T-cell (primary cell): Measurements from ENCODE around the gene SAFB. TPM values are rescaled to one million over a fixed set of nuclear protein-coding genes. Genes with fewer than 3 reads are reported as not detected.
A peak's percentile ranks its signal among the peaks of the same experiment; 100 is the strongest.

Source experiments
- ATAC-seq, 4 experiments: fragments of 200-7000 bp in 3 of 4; fragments of 150-1000 bp in 1 of 4; cut with Tn5 transposase; replicated peaks in 1 of 4; 1 replicate in 3 of 4; 2 replicates in 1 of 4; pipeline ENCODE4 v1.10.0; 2021; ENCODE audit warnings: moderate library complexity in 3 of 4, mild to moderate bottlenecking in 2 of 4, moderate number of reproducible peaks in 1 of 4
- CTCF ChIA-PET, 2 donors: fragments of 300-600 bp; sonication (Branson Sonifier 250); formaldehyde crosslinking; loops; one replicate each; lab custom pipeline; 2022; ENCODE audit warnings: antibody characterized with exemption in 2 of 2; lab: Charles Lee
- POLR2A ChIA-PET, 2 donors: fragments of 300-600 bp; sonication (Branson Sonifier 250); formaldehyde crosslinking; loops; one replicate each; lab custom pipeline; 2022; ENCODE audit warnings: antibody characterized with exemption in 2 of 2; lab: Charles Lee
- DNase-seq, 35 experiments: peaks; one replicate each; pipeline versions ENCODE4 v3.0.0 to v3.0.0-alpha.2; 2013 to 2023
- H3K27ac ChIP-seq: one replicate; pipeline ENCODE4 v1.5.1; 2013; ENCODE audit warnings: low read length
- H3K27me3 ChIP-seq, 2 experiments: replicated peaks in 1 of 2; 1 replicate in 1 of 2; 2 replicates in 1 of 2; pipeline versions ENCODE4 v1.6.1 to v1.7.0; 2013; ENCODE audit warnings: low read length in 1 of 2, mixed read lengths in 1 of 2; ENCODE audit not compliant: control insufficient read depth in 2 of 2, insufficient read depth in 2 of 2; ENCODE audit errors: extremely low read depth in 1 of 2
- H3K36me3 ChIP-seq, 2 donors: 1 replicate in 1 of 2; 2 replicates in 1 of 2; pipeline versions ENCODE4 v1.6.1 to v1.7.0; 2013; ENCODE audit warnings: low read length in 1 of 2; ENCODE audit not compliant: control insufficient read depth in 2 of 2, insufficient read depth in 1 of 2; ENCODE audit errors: extremely low read depth in 1 of 2
- H3K4me1 ChIP-seq, 2 experiments: 1 replicate in 1 of 2; 2 replicates in 1 of 2; pipeline versions ENCODE4 v1.6.1 to v1.7.0; 2013; ENCODE audit warnings: low read length in 2 of 2, mixed read lengths in 1 of 2; ENCODE audit not compliant: insufficient read depth in 2 of 2, control insufficient read depth in 1 of 2; ENCODE audit errors: extremely low read depth in 1 of 2
- H3K4me3 ChIP-seq, 2 donors: 1 replicate in 1 of 2; 2 replicates in 1 of 2; pipeline versions ENCODE4 v1.5.1 to v1.7.0; 2013; ENCODE audit warnings: mild to moderate bottlenecking in 2 of 2, low read length in 1 of 2, moderate library complexity in 1 of 2; ENCODE audit not compliant: control insufficient read depth in 1 of 2; ENCODE audit errors: extremely low read depth in 1 of 2
- H3K9me3 ChIP-seq: 2 replicates; pipeline ENCODE4 v1.7.0; 2013
- H3K27ac Mint-ChIP-seq, 2 donors: one replicate each; pipeline ENCODE4 v1.8.0; 2020 to 2021; ENCODE audit warnings: mild to moderate bottlenecking in 2 of 2, mixed read lengths in 2 of 2
- H3K27me3 Mint-ChIP-seq, 2 donors: one replicate each; pipeline ENCODE4 v1.8.0; 2021 to 2022; ENCODE audit warnings: mixed read lengths in 2 of 2
- H3K36me3 Mint-ChIP-seq: one replicate; pipeline ENCODE4 v1.8.0; 2021; ENCODE audit warnings: mixed read lengths
- H3K4me1 Mint-ChIP-seq, 3 donors: one replicate each; pipeline ENCODE4 v1.8.0; 2020 to 2022; ENCODE audit warnings: mixed read lengths in 3 of 3, mild to moderate bottlenecking in 1 of 3
- H3K4me3 Mint-ChIP-seq, 3 donors: one replicate each; pipeline ENCODE4 v1.8.0; 2020 to 2022; ENCODE audit warnings: mild to moderate bottlenecking in 3 of 3, mixed read lengths in 3 of 3, moderate library complexity in 3 of 3
- H3K9me3 Mint-ChIP-seq, 3 donors: one replicate each; pipeline ENCODE4 v1.8.0; 2020 to 2022; ENCODE audit warnings: mixed read lengths in 3 of 3
- WGBS: methylation state at CpG from one replicate; pipeline ENCODE4 v1.1.5; 2013; ENCODE audit warnings: missing lambda C conversion rate; ENCODE audit not compliant: insufficient coverage; 5-methylcytosine and 5-hydroxymethylcytosine counted together
- total RNA-seq, 35 experiments: library from RNA in 6 of 35; stranded (reverse) in 6 of 35; fragments of 120-200 nt in 1 of 35; gene quantifications; one replicate each; pipeline versions ENCODE4 v1.2.1 to v1.2.4 and lab custom pipeline; 2013 to 2026

Gene SAFB
- total RNA-seq, 5 donors from 2014 or later (not counting 1 experiment from before 2014, with no cell fraction given): 164 to 203 (median 195) TPM

- H3K27me3 Mint-ChIP-seq: no peaks in the 10 kb centered on the region
- H3K36me3 ChIP-seq: peaks cover 16 to 82% of the 10 kb centered on the region in 2 donors
- no peak overlapping the region for H3K4me3 ChIP-seq
- no peak overlapping the region for H3K27ac Mint-ChIP-seq
- ChIA-PET CTCF (no interaction called here), POLR2A (interaction anchor here in 1 of 2 donors (1.1 kb wide), 1 partner anchor 9 kb away, joined by 3 read pairs; no protein-coding TSS in a partner anchor)
- no peaks in the 10 kb centered on the region for H3K9me3 ChIP-seq
- peaks cover 69% of the 10 kb centered on the region for H3K36me3 Mint-ChIP-seq
- H3K27me3 ChIP-seq: no peaks in the 10 kb centered on the region
- H3K4me3 Mint-ChIP-seq: no peak overlapping the region
- WGBS: 96% methylated on average over 11 of the region's 15 CpGs
- no peak for DNase-seq
- H3K27ac ChIP-seq: no peak overlapping the region
- H3K4me1 Mint-ChIP-seq: peaks cover 23 to 24% (median 24%) of the 10 kb centered on the region in 3 donors
- no peak for ATAC-seq
- H3K4me1 ChIP-seq: no peaks in the 10 kb centered on the region
- no peaks in the 10 kb centered on the region for H3K9me3 Mint-ChIP-seq
These were observed 9.7 kb upstream of the SAFB start for GRCh38 chr19:5612891-5613865.

GRCh38 chr19:5615756-5616327 is 7.0 kb upstream of the SAFB start:
- POLR2A ChIA-PET: interaction anchor here in 1 of 2 donors (0.5 kb wide), 1 partner anchor 8 kb away, joined by 6 read pairs; no protein-coding TSS in a partner anchor

GRCh38 chr19:5617080-5617479 is 5.8 kb upstream of the SAFB start:
- Histone ChIP-seq H3K9me3 (no peaks in the 10 kb centered on the region), H3K4me1 (peaks cover 23 to 31% of the 10 kb centered on the region in 2 experiments), H3K36me3 (peaks cover 18 to 77% of the 10 kb centered on the region in 2 donors), H3K27me3 (no peaks in the 10 kb centered on the region), H3K27ac (no peak overlapping the region), H3K4me3 (no peak overlapping the region)
- ATAC-seq (no peak), DNase-seq (no peak)
- CTCF ChIA-PET: no interaction called here
- WGBS: no CpG with 5 or more reads among the region's 1 CpG
- no peak overlapping the region for H3K4me3 Mint-ChIP-seq
- H3K27me3 Mint-ChIP-seq: no peaks in the 10 kb centered on the region
- H3K36me3 Mint-ChIP-seq: peaks cover 67% of the 10 kb centered on the region
- no peaks in the 10 kb centered on the region for H3K9me3 Mint-ChIP-seq
- peaks cover 52 to 61% (median 55%) of the 10 kb centered on the region in 3 donors for H3K4me1 Mint-ChIP-seq
- POLR2A ChIA-PET: no interaction called here
- H3K27ac Mint-ChIP-seq: no peak overlapping the region

More at GRCh38 chr19:5615756-5616327, 7.0 kb upstream of the SAFB start:
- peaks cover 45 to 49% (median 47%) of the 10 kb centered on the region in 3 donors for H3K4me1 Mint-ChIP-seq
- 96% methylated on average over 16 of the region's 17 CpGs for WGBS
- no peak overlapping the region for H3K27ac Mint-ChIP-seq
- Histone ChIP-seq H3K27me3 (no peaks in the 10 kb centered on the region), H3K27ac (no peak overlapping the region), H3K36me3 (peaks cover 18 to 77% of the 10 kb centered on the region in 2 donors), H3K9me3 (no peaks in the 10 kb centered on the region), H3K4me1 (peaks cover 17 to 18% of the 10 kb centered on the region in 2 experiments), H3K4me3 (no peak overlapping the region)
- CTCF ChIA-PET: interaction anchor here in 1 of 2 donors (0.5 kb wide), 1 partner anchor 133 kb away, joined by 3 read pairs; no protein-coding TSS in a partner anchor
- peaks cover 68% of the 10 kb centered on the region for H3K36me3 Mint-ChIP-seq
- no peak for ATAC-seq
- no peak overlapping the region for H3K4me3 Mint-ChIP-seq
- DNase-seq: no peak
- H3K9me3 Mint-ChIP-seq: no peaks in the 10 kb centered on the region
- H3K27me3 Mint-ChIP-seq: no peaks in the 10 kb centered on the region

GRCh38 chr19:5618591-5618990 is 4.3 kb upstream of the SAFB start:
- no peak overlapping the region for H3K27ac Mint-ChIP-seq

GRCh38 chr19:5619946-5620345 is 2.9 kb upstream of the SAFB start:
- Mint-ChIP-seq H3K4me1 (peaks cover 61 to 76% (median 63%) of the 10 kb centered on the region in 3 donors), H3K4me3 (peak overlapping the region; percentile 100)

More at GRCh38 chr19:5618591-5618990, 4.3 kb upstream of the SAFB start:
- Histone ChIP-seq H3K4me3 (no peak overlapping the region), H3K9me3 (no peaks in the 10 kb centered on the region), H3K27ac (no peak overlapping the region), H3K4me1 (peaks cover 23 to 32% of the 10 kb centered on the region in 2 experiments), H3K36me3 (peaks cover 11 to 62% of the 10 kb centered on the region in 2 donors), H3K27me3 (no peaks in the 10 kb centered on the region)
- CTCF ChIA-PET: interaction anchor here in 1 of 2 donors (0.5 kb wide), 1 partner anchor 69 kb away, joined by 3 read pairs; no protein-coding TSS in a partner anchor
- Mint-ChIP-seq H3K9me3 (no peaks in the 10 kb centered on the region), H3K27me3 (no peaks in the 10 kb centered on the region), H3K4me3 (peak overlapping the region in 1 of 3 donors; percentile 100), H3K4me1 (peaks cover 53 to 67% (median 54%) of the 10 kb centered on the region in 3 donors), H3K36me3 (peaks cover 54% of the 10 kb centered on the region)
- 96% methylated on average over 6 of the region's 9 CpGs for WGBS
- DNase-seq: no peak
- no peak for ATAC-seq
- POLR2A ChIA-PET: interaction anchor here in 1 of 2 donors (0.6 to 0.7 kb wide), 2 partner anchors 50 to 92 kb away, joined by 3 read pairs; no protein-coding TSS in a partner anchor

More at GRCh38 chr19:5619946-5620345, 2.9 kb upstream of the SAFB start:
- ChIA-PET CTCF (interaction anchor here in 1 of 2 donors (0.6 to 0.9 kb wide), 3 partner anchors 10 to 70 kb away, joined by 3 to 4 read pairs (median 4); partner anchors contain the start of gene RPL36), POLR2A (interaction anchor here in 1 of 2 donors (0.7 kb wide), 1 partner anchor 1148 kb away, joined by 3 read pairs; no protein-coding TSS in a partner anchor)
- Mint-ChIP-seq H3K9me3 (no peaks in the 10 kb centered on the region), H3K27me3 (no peaks in the 10 kb centered on the region), H3K27ac (no peak overlapping the region), H3K36me3 (peaks cover 44% of the 10 kb centered on the region)
- DNase-seq (no peak), ATAC-seq (no peak)
- 50% methylated on average over 1 of the region's 3 CpGs for WGBS
- Histone ChIP-seq H3K27me3 (no peaks in the 10 kb centered on the region), H3K36me3 (peaks cover 6 to 50% of the 10 kb centered on the region in 2 donors), H3K9me3 (no peaks in the 10 kb centered on the region), H3K27ac (no peak overlapping the region), H3K4me1 (peaks cover 29 to 46% of the 10 kb centered on the region in 2 experiments), H3K4me3 (no peak overlapping the region)
